Measurements from ENCODE around the gene LKAAEAR1. TPM values are rescaled to one million over a fixed set of nuclear protein-coding genes. Genes with fewer than 3 reads are reported as not detected.

The LKAAEAR1 gene
- polyA plus RNA-seq, 2 of the 4 experiments (the other 2 are of a cell fraction), result 0.14 to 0.56 TPM

DNA sequence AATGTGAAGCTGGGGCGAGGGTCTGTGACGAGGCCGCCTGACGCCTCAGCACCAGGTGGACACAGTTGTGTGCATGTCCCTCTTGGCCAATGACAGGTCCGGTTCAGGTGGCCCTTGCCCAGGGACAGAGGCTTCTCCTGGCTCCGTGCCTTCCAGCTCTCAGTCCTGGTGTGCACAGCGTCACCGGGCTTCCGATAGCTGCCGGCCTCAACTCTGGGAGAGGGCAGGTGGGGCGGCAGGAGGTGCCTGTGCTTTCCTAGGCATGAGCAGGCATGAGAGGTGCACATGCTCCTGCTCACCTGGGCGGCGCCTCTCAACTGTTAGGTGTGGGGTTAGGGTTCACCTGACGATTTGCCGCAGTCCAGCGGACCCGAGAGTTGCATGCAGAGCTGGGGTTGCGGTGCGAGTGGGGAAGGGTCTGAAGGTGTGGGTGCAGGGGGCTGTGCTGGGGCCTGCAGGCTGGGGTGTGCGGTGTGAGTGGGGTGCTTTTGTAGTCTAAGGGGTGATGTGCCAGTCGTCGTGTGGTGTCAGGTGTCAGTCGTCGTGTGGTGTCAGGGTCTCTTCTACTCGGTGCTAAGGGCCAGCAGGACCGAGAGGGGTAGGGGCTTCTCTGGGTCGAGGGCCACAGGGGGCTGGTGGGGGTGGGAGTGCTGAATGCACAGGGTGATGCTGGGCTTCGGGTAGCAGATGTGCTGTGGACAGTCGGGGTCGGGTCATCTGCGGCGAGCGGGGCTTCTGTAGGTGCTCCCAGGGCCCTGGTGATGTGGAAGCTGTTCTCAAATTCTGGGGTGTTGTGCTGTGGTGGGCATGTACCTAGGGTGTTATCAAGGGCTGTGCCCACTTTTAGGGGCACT lies 31.0 kb downstream of the LKAAEAR1 start:
- WGBS (ENCODE audit: missing lambda C conversion rate), result 90% methylated on average over 28 of the region's 33 CpGs
- POLR2A ChIA-PET, result interaction anchor here (6.5 kb wide), 1 partner anchor 9 kb away, joined by 29 read pairs; the partner anchor contains the start of gene TCEA2
- TF ChIP-seq RFX5 (IDR thresholded peaks at IDR 0.05) (no peak), RAD21 (conservative IDR thresholded peaks at IDR 0.05 in 1 of 2, IDR thresholded peaks at IDR 0.05 in 1 of 2) (no peak), POLR2AphosphoS2 (conservative IDR thresholded peaks at IDR 0.05; ENCODE audit: low read length) (no peak), MAZ (IDR thresholded peaks at IDR 0.05; ENCODE audit: borderline replicate concordance, low read depth, low read length) (no peak), NR3C1 (IDR thresholded peaks at IDR 0.05) (no peak), CHD2 (IDR thresholded peaks at IDR 0.05; ENCODE audit: low read length, partially characterized antibody) (no peak), NFE2L2 (conservative IDR thresholded peaks at IDR 0.05; ENCODE audit: low read length) (no peak)
- TF ChIP-seq, protein P1, sequence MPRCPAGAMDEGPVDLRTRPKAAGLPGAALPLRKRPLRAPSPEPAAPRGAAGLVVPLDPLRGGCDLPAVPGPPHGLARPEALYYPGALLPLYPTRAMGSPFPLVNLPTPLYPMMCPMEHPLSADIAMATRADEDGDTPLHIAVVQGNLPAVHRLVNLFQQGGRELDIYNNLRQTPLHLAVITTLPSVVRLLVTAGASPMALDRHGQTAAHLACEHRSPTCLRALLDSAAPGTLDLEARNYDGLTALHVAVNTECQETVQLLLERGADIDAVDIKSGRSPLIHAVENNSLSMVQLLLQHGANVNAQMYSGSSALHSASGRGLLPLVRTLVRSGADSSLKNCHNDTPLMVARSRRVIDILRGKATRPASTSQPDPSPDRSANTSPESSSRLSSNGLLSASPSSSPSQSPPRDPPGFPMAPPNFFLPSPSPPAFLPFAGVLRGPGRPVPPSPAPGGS (IDR thresholded peaks at IDR 0.05), result no peak

DNA sequence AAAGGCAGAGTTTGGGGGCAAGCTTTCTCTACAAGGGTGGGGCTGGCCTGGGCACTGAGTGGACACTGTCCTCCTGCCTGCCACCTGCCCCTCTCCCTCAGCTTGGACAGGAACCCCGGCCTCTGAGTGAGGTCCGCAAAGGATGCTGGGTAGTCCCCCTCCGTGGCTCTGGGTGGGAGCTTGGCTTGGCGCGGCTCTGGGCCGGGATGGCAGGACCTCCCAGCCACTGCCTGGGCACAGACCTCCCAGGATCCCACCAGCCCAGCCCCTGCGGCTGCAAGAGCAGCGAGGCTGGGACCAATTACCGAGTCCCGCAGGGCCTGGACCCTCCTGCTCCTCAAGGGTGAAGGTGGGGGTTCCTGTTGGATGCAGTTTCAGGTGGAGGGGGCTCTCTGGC lies 31.9 kb downstream of the LKAAEAR1 start:
- no peaks in the 10 kb centered on the region for H3K9me3 ChIP-seq
- peaks cover 46% of the 10 kb centered on the region for H3K4me1 ChIP-seq
- ATAC-seq (no peak), DNase-seq (ENCODE audit: low read depth in 1 of 2, low spot score in 1 of 2) (no peak), FAIRE-seq (no peak)
- POLR2A ChIA-PET, result interaction anchor here (6.5 kb wide), 1 partner anchor 10 kb away, joined by 29 read pairs; the partner anchor contains the start of gene TCEA2
- no peak overlapping the region for H3K4me3 ChIP-seq
- TF ChIP-seq SREBF2 (IDR thresholded peaks at IDR 0.05) (no peak), MAFK (IDR thresholded peaks at IDR 0.05; ENCODE audit: partially characterized antibody) (no peak), HOXB13 (CRISPR knock-in tag; IDR thresholded peaks at IDR 0.05; ENCODE audit: low read depth) (no peak), PHF8 (IDR thresholded peaks at IDR 0.05; ENCODE audit: borderline replicate concordance, low read depth) (no peak), EHMT2 (IDR thresholded peaks at IDR 0.05; ENCODE audit: low read depth) (no peak), NR3C1 (IDR thresholded peaks at IDR 0.05) (no peak), RCOR1 (IDR thresholded peaks at IDR 0.05; ENCODE audit: low read depth, low read length) (no peak), ZSCAN20 (CRISPR knock-in tag; IDR thresholded peaks at IDR 0.05) (no peak), NFE2L2 (conservative IDR thresholded peaks at IDR 0.05; ENCODE audit: low read length) (no peak), MAZ (IDR thresholded peaks at IDR 0.05; ENCODE audit: borderline replicate concordance, low read depth, low read length) (no peak), BHLHE40 (IDR thresholded peaks at IDR 0.05; ENCODE audit: low read depth, low read length) (no peak), HDAC2 (IDR thresholded peaks at IDR 0.05) (no peak), NPAS2 (CRISPR knock-in tag; IDR thresholded peaks at IDR 0.05; ENCODE audit: borderline replicate concordance) (no peak), JUN (IDR thresholded peaks at IDR 0.05) (no peak), KDM1A (IDR thresholded peaks at IDR 0.05; ENCODE audit: low read depth) (no peak), CHD4 (IDR thresholded peaks at IDR 0.05; ENCODE audit: borderline replicate concordance) (no peak)
- TF ChIP-seq, protein P2, sequence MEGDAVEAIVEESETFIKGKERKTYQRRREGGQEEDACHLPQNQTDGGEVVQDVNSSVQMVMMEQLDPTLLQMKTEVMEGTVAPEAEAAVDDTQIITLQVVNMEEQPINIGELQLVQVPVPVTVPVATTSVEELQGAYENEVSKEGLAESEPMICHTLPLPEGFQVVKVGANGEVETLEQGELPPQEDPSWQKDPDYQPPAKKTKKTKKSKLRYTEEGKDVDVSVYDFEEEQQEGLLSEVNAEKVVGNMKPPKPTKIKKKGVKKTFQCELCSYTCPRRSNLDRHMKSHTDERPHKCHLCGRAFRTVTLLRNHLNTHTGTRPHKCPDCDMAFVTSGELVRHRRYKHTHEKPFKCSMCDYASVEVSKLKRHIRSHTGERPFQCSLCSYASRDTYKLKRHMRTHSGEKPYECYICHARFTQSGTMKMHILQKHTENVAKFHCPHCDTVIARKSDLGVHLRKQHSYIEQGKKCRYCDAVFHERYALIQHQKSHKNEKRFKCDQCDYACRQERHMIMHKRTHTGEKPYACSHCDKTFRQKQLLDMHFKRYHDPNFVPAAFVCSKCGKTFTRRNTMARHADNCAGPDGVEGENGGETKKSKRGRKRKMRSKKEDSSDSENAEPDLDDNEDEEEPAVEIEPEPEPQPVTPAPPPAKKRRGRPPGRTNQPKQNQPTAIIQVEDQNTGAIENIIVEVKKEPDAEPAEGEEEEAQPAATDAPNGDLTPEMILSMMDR (IDR thresholded peaks at IDR 0.05), result no peak
- TF ChIP-seq, protein P3, sequence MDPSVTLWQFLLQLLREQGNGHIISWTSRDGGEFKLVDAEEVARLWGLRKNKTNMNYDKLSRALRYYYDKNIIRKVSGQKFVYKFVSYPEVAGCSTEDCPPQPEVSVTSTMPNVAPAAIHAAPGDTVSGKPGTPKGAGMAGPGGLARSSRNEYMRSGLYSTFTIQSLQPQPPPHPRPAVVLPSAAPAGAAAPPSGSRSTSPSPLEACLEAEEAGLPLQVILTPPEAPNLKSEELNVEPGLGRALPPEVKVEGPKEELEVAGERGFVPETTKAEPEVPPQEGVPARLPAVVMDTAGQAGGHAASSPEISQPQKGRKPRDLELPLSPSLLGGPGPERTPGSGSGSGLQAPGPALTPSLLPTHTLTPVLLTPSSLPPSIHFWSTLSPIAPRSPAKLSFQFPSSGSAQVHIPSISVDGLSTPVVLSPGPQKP (IDR thresholded peaks at IDR 0.05; ENCODE audit: low read depth, low read length), result no peak
- CTCF ChIA-PET, result interaction anchor here (0.8 to 6.1 kb wide), 8 partner anchors 10 to 514 kb away, joined by 3 to 85 read pairs (median 4); partner anchors contain the start of genes RGS19 and TCEA2
- no peak overlapping the region for H3K4me2 ChIP-seq
- peak overlapping the region in 1 of 2 experiments; percentile 52; a peak in 2 of 6 replicates for H3K27ac ChIP-seq
- WGBS (ENCODE audit: missing lambda C conversion rate), result 97% methylated on average over 5 of the region's 10 CpGs

More for the DNA sequence above, 31.0 kb downstream of the LKAAEAR1 start:
- no peak overlapping the region for H3K27ac ChIP-seq
- no peak for FAIRE-seq
- no peak overlapping the region for H3K4me2 ChIP-seq
- H3K4me1 ChIP-seq, result peaks cover 55% of the 10 kb centered on the region
- no peak overlapping the region for H3K4me3 ChIP-seq
- CTCF ChIA-PET, result interaction anchor here (0.5 to 6.1 kb wide), 13 partner anchors 9 to 515 kb away, joined by 3 to 85 read pairs (median 5); partner anchors contain the start of genes RGS19 and TCEA2
- ATAC-seq, result no peak
- DNase-seq (ENCODE audit: low read depth in 1 of 2, low spot score in 1 of 2), result no peak
- no peaks in the 10 kb centered on the region for H3K9me3 ChIP-seq

Data from A549 (cell line).